RWPE2 (cell line): ENCODE data around the gene ACACB.
A peak's percentile ranks its signal among the peaks of the same experiment; 100 is the strongest.

Source experiments
- ATAC-seq: fragments of 200-7000 bp; cut with Tn5 transposase; 3 replicates; pipeline ENCODE4 v1.9.1; 2021; ENCODE audit warnings: low read depth
- DNase-seq: peaks from one replicate; pipeline ENCODE4 v3.0.0-alpha.2; 2020; ENCODE audit warnings: low spot score
- H3K27ac ChIP-seq: fragments of 450-650 bp; 2 replicates; pipeline ENCODE4 v1.5.1; 2017; ENCODE audit warnings: mild to moderate bottlenecking; ENCODE audit not compliant: poor library complexity, severe bottlenecking
- H3K27me3 ChIP-seq: fragments of 250-450 bp; sonication (Bioruptor Pico); 2 replicates; pipeline ENCODE4 v1.5.1; 2021; ENCODE audit warnings: mild to moderate bottlenecking, moderate library complexity; ENCODE audit not compliant: insufficient read depth, poor library complexity, severe bottlenecking
- H3K36me3 ChIP-seq: fragments of 250-450 bp; sonication (Bioruptor Pico); 2 replicates; pipeline ENCODE4 v1.5.1; 2020; ENCODE audit warnings: low read depth, mild to moderate bottlenecking, moderate library complexity
- H3K4me1 ChIP-seq: fragments of 250-450 bp; sonication (Bioruptor Pico); 2 replicates; pipeline ENCODE4 v1.5.1; 2021; ENCODE audit warnings: mild to moderate bottlenecking, moderate library complexity; ENCODE audit not compliant: insufficient read depth, poor library complexity, severe bottlenecking
- H3K4me3 ChIP-seq: fragments of 250-450 bp; sonication (Bioruptor Pico); 2 replicates; pipeline ENCODE4 v1.5.1; 2021; ENCODE audit warnings: mild to moderate bottlenecking, moderate library complexity; ENCODE audit not compliant: severe bottlenecking
- H3K9me3 ChIP-seq: fragments of 250-450 bp; sonication (Bioruptor Pico); 2 replicates; pipeline ENCODE4 v1.5.1; 2021; ENCODE audit warnings: mild to moderate bottlenecking, moderate library complexity; ENCODE audit not compliant: severe bottlenecking
- TF ChIP-seq, protein P1 (sequence below): fragments of 450-650 bp; IDR thresholded peaks from one replicate; pipeline ENCODE4 v1.5.1; 2017; ENCODE audit warnings: mild to moderate bottlenecking, moderate library complexity; ENCODE audit not compliant: poor library complexity, severe bottlenecking

ACACB gene

DNA sequence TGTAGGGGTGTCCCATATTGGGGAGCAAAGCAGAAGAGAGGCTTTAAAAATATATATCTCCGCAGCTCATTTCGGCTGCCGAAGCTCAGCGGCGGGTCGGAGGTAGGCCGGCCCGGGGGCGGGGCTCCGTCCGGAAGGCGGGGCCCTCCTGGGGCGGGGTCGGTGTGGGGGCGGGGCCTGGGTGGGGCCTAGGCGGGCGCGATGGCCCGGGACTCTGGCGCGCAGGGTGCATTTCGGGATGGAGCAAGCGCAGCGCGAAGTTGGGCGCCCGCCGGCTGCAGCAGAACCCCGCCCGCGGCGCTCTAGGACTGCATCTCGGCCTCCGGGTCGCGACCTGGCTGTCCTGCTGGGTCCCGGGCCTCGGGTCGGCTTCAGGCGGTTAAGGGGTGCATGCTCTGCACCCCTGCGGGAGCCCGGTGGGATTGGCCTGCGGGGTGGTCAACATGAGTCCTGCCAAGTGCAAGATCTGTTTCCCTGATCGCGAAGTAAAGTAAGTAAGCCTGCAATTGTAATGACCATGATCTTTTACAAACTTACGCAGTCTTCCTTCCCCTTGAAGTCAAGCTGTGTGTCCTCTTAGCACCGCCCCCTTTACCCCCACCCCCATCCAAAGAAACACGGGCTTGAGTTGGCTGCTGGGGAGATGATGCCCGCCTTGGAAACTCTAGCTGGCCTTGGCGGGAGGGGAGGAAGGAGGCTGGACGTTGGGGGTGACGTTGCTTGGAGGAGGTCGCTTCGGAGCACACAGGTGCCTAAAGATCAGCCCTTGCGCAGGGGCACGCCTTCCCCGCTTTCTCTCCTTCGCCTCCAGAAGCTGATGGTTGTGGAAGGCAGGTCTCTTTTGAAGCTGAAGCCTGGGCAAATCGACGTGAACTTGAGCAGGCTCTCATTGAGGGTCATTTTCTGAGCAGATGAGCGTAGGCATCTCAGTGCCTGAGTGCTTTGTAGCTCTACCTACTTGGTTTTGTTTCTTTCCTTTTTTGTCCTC, 38.4 kb downstream of the ACACB start:
- Histone ChIP-seq H3K27ac (peak overlapping the region; percentile 46), H3K9me3 (no peaks in the 10 kb centered on the region), H3K27me3 (no peaks in the 10 kb centered on the region), H3K36me3 (no peaks in the 10 kb centered on the region), H3K4me3 (peak overlapping the region; percentile 69), H3K4me1 (peaks cover 4% of the 10 kb centered on the region)
- DNase-seq = peak; percentile 87
- peak; percentile 90 for ATAC-seq
- TF ChIP-seq, protein P1, sequence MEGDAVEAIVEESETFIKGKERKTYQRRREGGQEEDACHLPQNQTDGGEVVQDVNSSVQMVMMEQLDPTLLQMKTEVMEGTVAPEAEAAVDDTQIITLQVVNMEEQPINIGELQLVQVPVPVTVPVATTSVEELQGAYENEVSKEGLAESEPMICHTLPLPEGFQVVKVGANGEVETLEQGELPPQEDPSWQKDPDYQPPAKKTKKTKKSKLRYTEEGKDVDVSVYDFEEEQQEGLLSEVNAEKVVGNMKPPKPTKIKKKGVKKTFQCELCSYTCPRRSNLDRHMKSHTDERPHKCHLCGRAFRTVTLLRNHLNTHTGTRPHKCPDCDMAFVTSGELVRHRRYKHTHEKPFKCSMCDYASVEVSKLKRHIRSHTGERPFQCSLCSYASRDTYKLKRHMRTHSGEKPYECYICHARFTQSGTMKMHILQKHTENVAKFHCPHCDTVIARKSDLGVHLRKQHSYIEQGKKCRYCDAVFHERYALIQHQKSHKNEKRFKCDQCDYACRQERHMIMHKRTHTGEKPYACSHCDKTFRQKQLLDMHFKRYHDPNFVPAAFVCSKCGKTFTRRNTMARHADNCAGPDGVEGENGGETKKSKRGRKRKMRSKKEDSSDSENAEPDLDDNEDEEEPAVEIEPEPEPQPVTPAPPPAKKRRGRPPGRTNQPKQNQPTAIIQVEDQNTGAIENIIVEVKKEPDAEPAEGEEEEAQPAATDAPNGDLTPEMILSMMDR = no peak

DNA sequence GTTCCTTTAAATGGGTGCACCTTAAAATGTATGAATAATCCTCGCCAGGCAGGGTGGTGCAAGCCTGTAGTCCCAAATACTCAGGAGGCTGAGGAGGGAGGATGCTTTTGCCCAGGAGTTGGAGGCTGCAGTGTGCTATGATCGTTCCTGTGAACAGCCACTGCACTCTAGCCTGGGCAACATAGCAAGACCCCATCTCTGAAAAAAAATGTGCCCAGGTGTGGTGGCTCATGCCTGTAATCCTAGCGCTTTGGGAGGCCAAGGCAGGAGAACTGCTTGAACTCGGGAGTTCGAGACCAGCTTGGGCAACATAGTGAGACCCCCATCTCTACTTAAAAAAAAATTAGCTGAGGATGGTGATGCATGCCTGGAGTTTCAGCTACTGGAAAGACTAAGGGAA, 39.6 kb downstream of the ACACB start:
- Histone ChIP-seq H3K36me3 (no peaks in the 10 kb centered on the region), H3K27ac (no peak overlapping the region), H3K9me3 (no peaks in the 10 kb centered on the region), H3K27me3 (no peaks in the 10 kb centered on the region), H3K4me1 (peaks cover 4% of the 10 kb centered on the region), H3K4me3 (no peak overlapping the region)
- TF ChIP-seq, protein P1 = no peak
- ATAC-seq = no peak
- no peak for DNase-seq

DNA sequence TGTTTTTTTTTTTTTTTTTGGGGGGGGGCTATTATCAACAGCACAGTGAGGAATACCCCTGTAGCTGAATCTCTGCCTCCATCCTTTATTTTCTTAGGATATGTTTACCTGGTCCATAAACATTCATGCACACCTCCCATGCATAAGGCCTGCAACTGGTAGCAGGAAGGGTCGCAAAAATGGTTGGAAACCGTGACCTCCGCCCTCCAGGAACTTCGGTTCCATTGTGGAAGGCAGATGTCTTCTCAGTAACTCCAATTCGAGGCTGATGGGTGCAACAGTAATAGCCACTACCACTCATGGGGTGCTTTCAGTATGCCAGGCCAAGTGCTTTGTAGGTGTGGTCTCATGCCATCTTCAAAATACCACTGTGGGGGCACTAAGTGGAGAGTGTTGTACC, 40.2 kb downstream of the ACACB start:
- no peak for DNase-seq
- no peaks in the 10 kb centered on the region for H3K9me3 ChIP-seq
- H3K27ac ChIP-seq = no peak overlapping the region
- H3K4me1 ChIP-seq = peaks cover 4% of the 10 kb centered on the region
- H3K36me3 ChIP-seq = no peaks in the 10 kb centered on the region
- H3K4me3 ChIP-seq = no peak overlapping the region
- no peak for ATAC-seq
- TF ChIP-seq, protein P1 = no peak
- no peaks in the 10 kb centered on the region for H3K27me3 ChIP-seq

DNA sequence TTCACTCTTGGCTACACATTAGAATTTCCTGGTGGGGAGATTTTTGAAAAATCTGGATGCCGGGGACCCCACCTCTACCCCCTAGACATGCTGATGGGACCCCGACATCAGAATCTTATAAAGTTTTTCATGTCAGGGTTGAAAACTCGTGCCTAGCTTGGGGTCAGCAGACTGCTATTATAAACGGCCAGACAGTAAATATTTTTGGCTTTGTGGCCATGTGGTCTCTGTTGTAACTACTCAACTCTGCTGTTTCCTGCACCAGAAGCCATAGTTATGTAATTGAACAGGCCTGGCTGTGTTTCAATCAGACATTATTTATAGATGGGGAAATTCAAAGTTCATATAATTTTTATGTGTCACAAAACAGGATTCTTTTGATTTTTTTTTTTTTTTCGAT, 41.6 kb downstream of the ACACB start:
- H3K27ac ChIP-seq = no peak overlapping the region
- H3K9me3 ChIP-seq = no peaks in the 10 kb centered on the region
- no peak overlapping the region for H3K4me3 ChIP-seq
- ATAC-seq = no peak
- H3K27me3 ChIP-seq = no peaks in the 10 kb centered on the region
- DNase-seq = no peak
- peaks cover 4% of the 10 kb centered on the region for H3K4me1 ChIP-seq
- TF ChIP-seq, protein P1 = no peak
- no peaks in the 10 kb centered on the region for H3K36me3 ChIP-seq

DNA sequence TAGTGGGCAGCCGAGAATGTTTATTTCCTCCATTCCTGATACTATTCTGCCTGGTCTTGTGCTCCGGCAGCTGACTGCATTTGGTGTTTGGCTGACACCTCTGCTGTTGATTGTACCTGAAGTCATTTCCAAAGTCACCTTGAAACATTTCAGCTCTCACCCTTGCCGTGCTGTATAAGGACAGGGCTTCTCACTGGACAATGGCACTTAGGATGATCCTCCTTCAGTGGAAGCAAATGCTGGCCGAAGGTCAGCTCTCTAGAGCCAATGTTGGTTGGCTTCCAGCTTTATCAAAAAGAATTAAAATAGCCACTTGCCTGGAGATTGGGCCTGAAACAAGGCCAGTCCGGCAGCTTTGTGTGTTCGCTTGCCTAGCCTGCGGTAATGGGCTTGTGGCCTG, 44.0 kb downstream of the ACACB start:
- TF ChIP-seq, protein P1 = no peak
- no peaks in the 10 kb centered on the region for H3K36me3 ChIP-seq
- DNase-seq (no peak), ATAC-seq (no peak)
- no peak overlapping the region for H3K4me3 ChIP-seq
- H3K27ac ChIP-seq = no peak overlapping the region
- no peaks in the 10 kb centered on the region for H3K27me3 ChIP-seq
- H3K4me1 ChIP-seq = peaks cover 2% of the 10 kb centered on the region
- no peaks in the 10 kb centered on the region for H3K9me3 ChIP-seq
